Stimulated activated naive CD8-positive, alpha-beta T cell treated with anti-CD3 and anti-CD28 coated beads, Interleukin-15, amount 100 ng/mL, for 72 hours (primary cell): ENCODE results near the gene DDX24.
A peak's percentile ranks its signal among the peaks of the same experiment; 100 is the strongest.

Experiments used
- ATAC-seq: fragments of 150-1000 bp; cut with Tn5 transposase; 2 replicates; pipeline ENCODE4 v1.10.0; 2021; ENCODE audit warnings: mild to moderate bottlenecking, moderate library complexity
- DNase-seq, 2 donors: peaks; one replicate each; pipeline ENCODE4 v3.0.0; 2021 to 2022
- H3K27ac Mint-ChIP-seq, 2 donors: one replicate each; pipeline ENCODE4 v1.8.0; 2022; ENCODE audit warnings: mild to moderate bottlenecking in 2 of 2, mixed read lengths in 2 of 2, moderate library complexity in 2 of 2
- H3K27me3 Mint-ChIP-seq: one replicate; pipeline ENCODE4 v1.8.0; 2022; ENCODE audit warnings: mixed read lengths
- H3K4me1 Mint-ChIP-seq: one replicate; pipeline ENCODE4 v1.8.0; 2022; ENCODE audit warnings: mild to moderate bottlenecking, mixed read lengths
- H3K4me3 Mint-ChIP-seq, 2 donors: one replicate each; pipeline ENCODE4 v1.8.0; 2022; ENCODE audit warnings: mild to moderate bottlenecking in 2 of 2, mixed read lengths in 2 of 2, moderate library complexity in 1 of 2
- H3K9me3 Mint-ChIP-seq, 2 donors: one replicate each; pipeline ENCODE4 v1.8.0; 2022; ENCODE audit warnings: mixed read lengths in 2 of 2

DDX24 gene

GRCh38 chr14:94103554-94104150, 22.6 kb upstream of the DDX24 start:
- DNase-seq, result no peak
- Mint-ChIP-seq H3K4me3 (no peak overlapping the region), H3K9me3 (no peaks in the 10 kb centered on the region), H3K4me1 (no peaks in the 10 kb centered on the region), H3K27ac (peak overlapping the region in 1 of 2 donors; percentile 31), H3K27me3 (no peaks in the 10 kb centered on the region)
- no peak for ATAC-seq

GRCh38 chr14:94102768-94103482, 21.9 kb upstream of the DDX24 start:
- DNase-seq (no peak), ATAC-seq (no peak)
- Mint-ChIP-seq H3K4me1 (no peaks in the 10 kb centered on the region), H3K4me3 (no peak overlapping the region), H3K27ac (no peak overlapping the region), H3K9me3 (no peaks in the 10 kb centered on the region), H3K27me3 (no peaks in the 10 kb centered on the region)

DNA sequence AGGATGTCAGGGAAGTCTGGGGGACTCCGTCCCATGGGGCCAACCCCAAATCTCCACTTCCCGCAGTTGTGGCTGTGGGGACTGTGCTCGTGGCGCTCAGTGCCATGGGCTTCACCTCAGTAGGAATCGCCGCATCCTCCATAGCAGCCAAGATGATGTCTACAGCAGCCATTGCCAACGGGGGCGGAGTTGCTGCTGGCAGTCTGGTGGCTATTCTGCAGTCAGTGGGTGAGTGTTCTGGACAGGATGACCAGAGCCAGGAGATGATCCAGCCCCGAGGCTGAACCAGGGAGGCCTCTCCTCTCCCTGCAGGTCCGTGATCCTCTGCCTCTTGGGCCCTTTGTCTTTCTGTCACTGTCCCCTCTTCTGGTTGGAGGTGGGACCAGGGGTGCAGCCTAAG, 20.7 kb upstream of the DDX24 start:
- DNase-seq, result no peak
- Mint-ChIP-seq H3K27ac (peak overlapping the region in 1 of 2 donors; percentile 74), H3K4me1 (no peaks in the 10 kb centered on the region), H3K27me3 (no peaks in the 10 kb centered on the region), H3K4me3 (no peak overlapping the region), H3K9me3 (no peaks in the 10 kb centered on the region)
- ATAC-seq, result no peak

GRCh38 chr14:94100847-94101246, 19.8 kb upstream of the DDX24 start:
- H3K9me3 Mint-ChIP-seq, result no peaks in the 10 kb centered on the region
- H3K4me1 Mint-ChIP-seq, result no peaks in the 10 kb centered on the region
- no peak overlapping the region for H3K27ac Mint-ChIP-seq
- no peaks in the 10 kb centered on the region for H3K27me3 Mint-ChIP-seq
- ATAC-seq (no peak), DNase-seq (no peak)
- no peak overlapping the region for H3K4me3 Mint-ChIP-seq

DNA sequence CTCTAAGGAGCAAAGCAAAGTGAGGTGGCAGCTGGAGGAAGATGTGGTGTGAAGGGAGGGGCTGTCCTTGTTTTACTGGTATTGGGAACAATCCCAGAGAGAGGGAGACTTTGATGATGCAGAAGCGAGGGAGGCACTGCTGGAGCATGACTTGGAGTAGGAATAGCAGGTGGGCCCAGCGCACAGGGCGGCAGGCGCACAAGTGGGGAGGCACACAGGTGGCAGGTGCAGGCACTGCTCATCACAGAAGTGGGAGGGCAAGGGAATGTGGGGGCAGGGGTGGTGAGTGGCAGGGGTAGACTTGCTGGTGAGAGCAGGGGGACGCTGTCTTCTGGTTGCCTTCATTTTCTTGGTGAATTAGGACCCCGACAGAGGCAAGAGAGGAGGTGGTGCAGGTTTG, 18.0 kb upstream of the DDX24 start:
- ATAC-seq (no peak), DNase-seq (peak in 1 of 2 donors; percentile 0)
- Mint-ChIP-seq H3K27ac (peak overlapping the region in 1 of 2 donors; percentile 51), H3K4me1 (no peaks in the 10 kb centered on the region), H3K4me3 (no peak overlapping the region), H3K9me3 (no peaks in the 10 kb centered on the region), H3K27me3 (no peaks in the 10 kb centered on the region)

GRCh38 chr14:94098326-94098992, 17.5 kb upstream of the DDX24 start:
- ATAC-seq, result no peak
- H3K9me3 Mint-ChIP-seq, result no peaks in the 10 kb centered on the region
- no peaks in the 10 kb centered on the region for H3K4me1 Mint-ChIP-seq
- peak overlapping the region; percentile 6 to 51 for H3K27ac Mint-ChIP-seq
- H3K27me3 Mint-ChIP-seq, result no peaks in the 10 kb centered on the region
- H3K4me3 Mint-ChIP-seq, result no peak overlapping the region
- peak in 1 of 2 donors; percentile 4 for DNase-seq

- Mint-ChIP-seq H3K27ac (no peak overlapping the region), H3K27me3 (no peaks in the 10 kb centered on the region), H3K4me3 (no peak overlapping the region), H3K9me3 (no peaks in the 10 kb centered on the region), H3K4me1 (no peaks in the 10 kb centered on the region)
- ATAC-seq (no peak), DNase-seq (no peak)
These were observed 16.1 kb upstream of the DDX24 start for GRCh38 chr14:94097091-94097490.

DNA sequence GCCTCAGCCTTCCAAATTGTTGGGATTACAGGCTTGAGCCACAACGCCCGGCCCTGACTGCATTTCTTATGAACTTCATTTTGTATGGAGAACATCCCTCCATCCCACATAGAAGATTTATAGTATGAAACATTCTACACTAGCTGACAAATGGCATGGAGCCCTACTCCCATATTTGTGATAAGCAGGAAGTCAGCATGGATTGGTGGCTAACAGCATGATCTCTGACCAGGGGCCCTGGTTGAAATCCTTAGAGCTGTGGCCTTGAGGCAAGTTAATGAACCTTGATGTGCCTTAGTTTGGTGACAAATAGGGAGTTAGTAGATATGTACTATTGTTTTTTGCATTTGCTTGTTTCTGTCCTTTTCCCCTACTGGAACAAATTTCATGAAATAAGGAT, 12.4 kb upstream of the DDX24 start:
- H3K4me1 Mint-ChIP-seq, result no peaks in the 10 kb centered on the region
- H3K27ac Mint-ChIP-seq, result no peak overlapping the region
- no peaks in the 10 kb centered on the region for H3K27me3 Mint-ChIP-seq
- DNase-seq (no peak), ATAC-seq (no peak)
- H3K4me3 Mint-ChIP-seq, result no peak overlapping the region
- H3K9me3 Mint-ChIP-seq, result no peaks in the 10 kb centered on the region

GRCh38 chr14:94089479-94089878, 8.5 kb upstream of the DDX24 start:
- DNase-seq (no peak), ATAC-seq (no peak)
- Mint-ChIP-seq H3K4me3 (no peak overlapping the region), H3K9me3 (peaks cover 0 to 7% of the 10 kb centered on the region in 2 donors), H3K27me3 (no peaks in the 10 kb centered on the region), H3K4me1 (no peaks in the 10 kb centered on the region), H3K27ac (no peak overlapping the region)

GRCh38 chr14:94088516-94088915, 7.5 kb upstream of the DDX24 start:
- Mint-ChIP-seq H3K27ac (no peak overlapping the region), H3K9me3 (peaks cover 0 to 7% of the 10 kb centered on the region in 2 donors), H3K4me1 (no peaks in the 10 kb centered on the region), H3K4me3 (no peak overlapping the region), H3K27me3 (no peaks in the 10 kb centered on the region)
- ATAC-seq (no peak), DNase-seq (no peak)

- no peak for DNase-seq
- H3K4me3 Mint-ChIP-seq, result no peak overlapping the region
- ATAC-seq, result no peak
- H3K9me3 Mint-ChIP-seq, result peaks cover 0 to 7% of the 10 kb centered on the region in 2 donors
- H3K27me3 Mint-ChIP-seq, result no peaks in the 10 kb centered on the region
- H3K27ac Mint-ChIP-seq, result no peak overlapping the region
- H3K4me1 Mint-ChIP-seq, result peaks cover 3% of the 10 kb centered on the region
These were observed 6.9 kb upstream of the DDX24 start for GRCh38 chr14:94087891-94088290.

DNA sequence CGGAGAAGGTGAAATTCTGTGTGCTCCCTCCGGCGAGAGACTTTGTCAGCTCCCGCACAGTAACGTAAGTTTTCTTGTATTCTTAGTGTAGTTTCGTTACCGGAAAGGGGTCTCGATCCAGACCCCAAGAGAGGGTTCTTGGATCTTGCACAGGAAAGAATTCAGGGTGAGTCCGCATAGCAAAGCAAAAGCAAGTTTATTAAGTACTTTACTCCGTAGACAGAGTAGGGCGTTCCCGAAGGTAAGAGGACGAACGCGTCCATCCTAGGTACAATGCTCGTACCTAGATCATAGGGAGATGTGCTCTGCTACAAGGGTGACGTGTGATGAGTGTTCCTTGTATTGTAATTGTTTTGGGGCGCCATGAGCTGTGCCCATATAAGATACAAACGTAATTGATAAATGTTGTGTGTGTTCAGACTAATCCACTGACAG, 401 bp upstream of the DDX24 start:
- H3K4me1 Mint-ChIP-seq, result peaks cover 38% of the 10 kb centered on the region
- no peaks in the 10 kb centered on the region for H3K27me3 Mint-ChIP-seq
- peak overlapping the region; percentile 100 for H3K27ac Mint-ChIP-seq
- H3K4me3 Mint-ChIP-seq, result peak overlapping the region; percentile 96 to 99
- DNase-seq (no peak), ATAC-seq (peak; percentile 44)
- H3K9me3 Mint-ChIP-seq, result peaks cover 0 to 7% of the 10 kb centered on the region in 2 donors

GRCh38 chr14:94079891-94080620, 946 bp downstream of the DDX24 start:
- peak overlapping the region; percentile 100 for H3K27ac Mint-ChIP-seq
- H3K4me1 Mint-ChIP-seq, result peaks cover 45% of the 10 kb centered on the region
- peak overlapping the region; percentile 96 to 99 for H3K4me3 Mint-ChIP-seq
- DNase-seq (peak; percentile 13 to 23), ATAC-seq (no peak)
- peaks cover 0 to 7% of the 10 kb centered on the region in 2 donors for H3K9me3 Mint-ChIP-seq
- no peaks in the 10 kb centered on the region for H3K27me3 Mint-ChIP-seq

DNA sequence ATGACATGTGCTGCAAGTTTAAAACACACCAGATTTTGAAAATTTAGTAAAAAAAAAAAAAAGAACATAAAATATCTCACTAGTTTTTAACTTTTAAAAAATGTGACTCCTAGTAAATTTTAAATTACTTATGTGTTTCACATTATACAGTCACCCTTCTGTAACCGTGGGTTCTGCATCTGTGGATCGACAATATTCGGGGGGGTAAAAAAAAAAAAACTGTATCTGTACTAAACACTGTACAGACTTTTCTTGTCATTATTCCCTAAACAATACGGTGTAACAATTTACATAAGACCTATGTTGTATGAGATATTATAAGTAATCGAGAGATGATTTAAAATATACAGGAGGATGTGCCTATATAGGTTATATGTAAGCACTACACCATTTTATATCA, 3.2 kb downstream of the DDX24 start:
- Mint-ChIP-seq H3K27ac (peak overlapping the region in 1 of 2 donors; percentile 89), H3K4me1 (peaks cover 41% of the 10 kb centered on the region), H3K4me3 (peak overlapping the region; percentile 96 to 99), H3K27me3 (no peaks in the 10 kb centered on the region), H3K9me3 (peaks cover 9 to 15% of the 10 kb centered on the region in 2 donors)
- ATAC-seq, result no peak
- DNase-seq, result no peak

- H3K9me3 Mint-ChIP-seq, result peaks cover 12 to 18% of the 10 kb centered on the region in 2 donors
- no peak for DNase-seq
- H3K4me3 Mint-ChIP-seq, result peak overlapping the region; percentile 33 to 96
- no peak for ATAC-seq
- peaks cover 39% of the 10 kb centered on the region for H3K4me1 Mint-ChIP-seq
- H3K27me3 Mint-ChIP-seq, result no peaks in the 10 kb centered on the region
- peak overlapping the region in 1 of 2 donors; percentile 89 for H3K27ac Mint-ChIP-seq
These were observed 3.7 kb downstream of the DDX24 start for GRCh38 chr14:94077111-94077821.
